ENCODE measurements around the gene SMAP1. TPM values are rescaled to one million over a fixed set of nuclear protein-coding genes. Genes with fewer than 3 reads are reported as not detected.
"Not testable (repeated sequence)": the region's sequence is repeated elsewhere in the genome, so short reads cannot be mapped to it uniquely, and the experiment has no call there.

Gene SMAP1
- total RNA-seq, 2 donors from 2014 or later: 13.7 to 26.0 TPM

GRCh38 chr6:70734979-70735378, 67.3 kb downstream of the SMAP1 start:
- no peak overlapping the region for H3K27ac ChIP-seq
- no peaks in the 10 kb centered on the region for H3K9me3 ChIP-seq
- H3K4me1 ChIP-seq (ENCODE audit: control insufficient read depth in 1 of 2, low read depth in 2 of 2): no peaks in the 10 kb centered on the region
- ATAC-seq (ENCODE audit: insufficient number of reproducible peaks, low FRiP score, low read depth) (no peak), DNase-seq (ENCODE audit: low spot score) (no peak)
- peaks cover 5% of the 10 kb centered on the region for H3K36me3 ChIP-seq
- no peak overlapping the region for H3K4me3 ChIP-seq
- no peaks in the 10 kb centered on the region for H3K27me3 ChIP-seq (replicated peaks; ENCODE audit: insufficient read depth)
- TF ChIP-seq, protein P1, sequence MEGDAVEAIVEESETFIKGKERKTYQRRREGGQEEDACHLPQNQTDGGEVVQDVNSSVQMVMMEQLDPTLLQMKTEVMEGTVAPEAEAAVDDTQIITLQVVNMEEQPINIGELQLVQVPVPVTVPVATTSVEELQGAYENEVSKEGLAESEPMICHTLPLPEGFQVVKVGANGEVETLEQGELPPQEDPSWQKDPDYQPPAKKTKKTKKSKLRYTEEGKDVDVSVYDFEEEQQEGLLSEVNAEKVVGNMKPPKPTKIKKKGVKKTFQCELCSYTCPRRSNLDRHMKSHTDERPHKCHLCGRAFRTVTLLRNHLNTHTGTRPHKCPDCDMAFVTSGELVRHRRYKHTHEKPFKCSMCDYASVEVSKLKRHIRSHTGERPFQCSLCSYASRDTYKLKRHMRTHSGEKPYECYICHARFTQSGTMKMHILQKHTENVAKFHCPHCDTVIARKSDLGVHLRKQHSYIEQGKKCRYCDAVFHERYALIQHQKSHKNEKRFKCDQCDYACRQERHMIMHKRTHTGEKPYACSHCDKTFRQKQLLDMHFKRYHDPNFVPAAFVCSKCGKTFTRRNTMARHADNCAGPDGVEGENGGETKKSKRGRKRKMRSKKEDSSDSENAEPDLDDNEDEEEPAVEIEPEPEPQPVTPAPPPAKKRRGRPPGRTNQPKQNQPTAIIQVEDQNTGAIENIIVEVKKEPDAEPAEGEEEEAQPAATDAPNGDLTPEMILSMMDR (IDR thresholded peaks at IDR 0.05): no peak

DNA sequence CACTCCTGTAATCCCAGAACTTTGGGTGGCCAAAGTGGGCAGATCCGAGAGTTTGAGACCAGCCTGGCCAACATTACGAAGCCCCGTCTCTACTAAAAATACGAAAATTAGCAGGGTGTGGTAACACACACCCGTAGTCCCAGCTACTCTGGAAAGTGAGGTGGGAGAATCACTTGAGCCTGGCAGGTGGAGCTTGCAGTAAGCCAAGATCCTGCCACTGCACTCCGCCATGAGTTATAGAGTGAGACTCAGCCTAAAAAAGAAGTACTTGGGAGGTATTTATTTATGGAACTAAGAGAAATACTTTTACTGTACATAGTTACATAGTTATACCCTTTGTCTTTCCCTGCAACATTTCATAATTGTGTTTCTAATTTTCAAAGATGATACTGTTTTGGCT, 67.8 kb downstream of the SMAP1 start:
- H3K27ac ChIP-seq: no peak overlapping the region
- ATAC-seq (ENCODE audit: insufficient number of reproducible peaks, low FRiP score, low read depth) (no peak), DNase-seq (ENCODE audit: low spot score) (no peak)
- no peaks in the 10 kb centered on the region for H3K27me3 ChIP-seq (replicated peaks; ENCODE audit: insufficient read depth)
- no peaks in the 10 kb centered on the region for H3K9me3 ChIP-seq
- H3K4me1 ChIP-seq (ENCODE audit: control insufficient read depth in 1 of 2, low read depth in 2 of 2): no peaks in the 10 kb centered on the region
- TF ChIP-seq, protein P1 (IDR thresholded peaks at IDR 0.05): no peak
- peaks cover 5% of the 10 kb centered on the region for H3K36me3 ChIP-seq
- no peak overlapping the region for H3K4me3 ChIP-seq

DNA sequence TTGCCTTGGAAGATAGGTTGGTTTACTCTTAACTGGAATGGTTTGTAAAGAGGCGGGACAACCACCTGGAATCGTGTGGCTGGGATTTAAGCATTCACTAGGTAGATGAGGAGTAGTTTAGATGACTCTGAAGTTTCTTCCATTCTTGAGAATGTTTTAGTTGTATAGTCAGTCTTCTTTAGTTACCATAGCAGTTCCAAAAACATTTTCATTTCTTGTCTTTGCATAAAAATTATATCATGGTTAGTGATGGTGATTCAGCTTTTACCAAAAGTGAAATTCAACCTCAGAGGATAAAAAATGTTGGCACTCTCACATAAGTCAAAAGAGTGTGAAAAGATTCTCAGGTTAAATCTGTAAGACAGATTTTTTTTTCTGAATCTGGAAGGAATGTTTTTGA, 70.3 kb downstream of the SMAP1 start:
- Histone ChIP-seq H3K27ac (no peak overlapping the region), H3K9me3 (no peaks in the 10 kb centered on the region), H3K4me1 (ENCODE audit: control insufficient read depth in 1 of 2, low read depth in 2 of 2) (no peaks in the 10 kb centered on the region), H3K27me3 (replicated peaks; ENCODE audit: insufficient read depth) (no peaks in the 10 kb centered on the region), H3K4me3 (no peak overlapping the region), H3K36me3 (peaks cover 5% of the 10 kb centered on the region)
- TF ChIP-seq, protein P1 (IDR thresholded peaks at IDR 0.05): no peak
- ATAC-seq (ENCODE audit: insufficient number of reproducible peaks, low FRiP score, low read depth): no peak
- DNase-seq (ENCODE audit: low spot score): no peak

DNA sequence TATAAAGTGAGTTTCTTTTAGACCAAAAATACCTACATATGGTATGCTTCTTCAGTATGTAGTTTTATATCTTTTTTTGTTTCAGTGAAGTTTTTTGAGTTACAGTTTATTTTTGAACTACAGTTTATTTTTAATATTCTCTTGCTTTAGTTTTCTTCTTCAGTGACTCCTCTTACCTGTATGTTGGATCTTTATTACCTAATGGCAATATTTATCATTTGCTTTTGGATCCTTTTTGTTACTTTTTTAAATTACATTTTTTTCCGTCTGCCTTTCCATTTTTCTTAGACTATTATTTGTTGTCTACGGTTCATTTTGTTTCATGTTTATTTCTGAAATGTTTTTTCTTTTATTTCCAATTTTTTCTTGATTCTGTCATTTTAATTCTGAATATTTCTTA, 71.9 kb downstream of the SMAP1 start:
- no peak for ATAC-seq (ENCODE audit: insufficient number of reproducible peaks, low FRiP score, low read depth)
- H3K36me3 ChIP-seq: peaks cover under 1% of the 10 kb centered on the region
- TF ChIP-seq, protein P1 (IDR thresholded peaks at IDR 0.05): no peak

GRCh38 chr6:70740746-70741145, 73.1 kb downstream of the SMAP1 start:
- not testable (repeated sequence) for H3K4me3 ChIP-seq; ATAC-seq (ENCODE audit: insufficient number of reproducible peaks, low FRiP score, low read depth); DNase-seq (ENCODE audit: low spot score)

More for the DNA sequence above, 71.9 kb downstream of the SMAP1 start:
- no peak overlapping the region for H3K27ac ChIP-seq
- no peak for DNase-seq (ENCODE audit: low spot score)
- H3K9me3 ChIP-seq: no peaks in the 10 kb centered on the region
- no peaks in the 10 kb centered on the region for H3K4me1 ChIP-seq (ENCODE audit: control insufficient read depth in 1 of 2, low read depth in 2 of 2)
- H3K4me3 ChIP-seq: no peak overlapping the region
- no peaks in the 10 kb centered on the region for H3K27me3 ChIP-seq (replicated peaks; ENCODE audit: insufficient read depth)

DNA sequence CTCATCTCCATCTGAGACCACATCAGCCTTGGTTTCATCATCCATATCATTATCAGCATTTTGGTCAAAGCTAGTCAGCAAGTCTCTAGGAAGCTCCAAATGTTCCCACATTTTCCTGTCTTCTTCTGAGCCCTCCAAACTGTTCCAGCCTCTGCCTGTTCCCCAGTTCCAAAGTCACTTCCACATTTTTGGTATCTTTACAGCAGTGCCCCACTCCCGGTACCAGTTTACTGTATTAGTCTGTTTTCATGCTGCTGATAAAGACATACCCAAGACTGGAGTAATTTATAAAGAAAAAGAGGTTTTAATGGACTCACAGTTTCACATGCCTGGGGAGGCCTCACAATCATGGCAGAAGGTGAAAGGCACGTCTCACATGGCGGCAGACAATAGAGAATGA, 74.8 kb downstream of the SMAP1 start:
- not testable (repeated sequence) for H3K36me3 ChIP-seq; H3K27me3 ChIP-seq (replicated peaks; ENCODE audit: insufficient read depth); DNase-seq (ENCODE audit: low spot score); H3K9me3 ChIP-seq; H3K27ac ChIP-seq; H3K4me3 ChIP-seq; ATAC-seq (ENCODE audit: insufficient number of reproducible peaks, low FRiP score, low read depth); H3K4me1 ChIP-seq (ENCODE audit: control insufficient read depth in 1 of 2, low read depth in 2 of 2)

More at GRCh38 chr6:70740746-70741145, 73.1 kb downstream of the SMAP1 start:
- not testable (repeated sequence) for H3K36me3 ChIP-seq; H3K27ac ChIP-seq; H3K9me3 ChIP-seq; H3K27me3 ChIP-seq (replicated peaks; ENCODE audit: insufficient read depth); H3K4me1 ChIP-seq (ENCODE audit: control insufficient read depth in 1 of 2, low read depth in 2 of 2)
